K562 (cell line): ENCODE measurements around the gene PRKACB. TPM values are rescaled to one million over a fixed set of nuclear protein-coding genes. Genes with fewer than 3 reads are reported as not detected.

Source experiments
- ATAC-seq: fragments of 200-7000 bp; cut with Tn5 transposase; 3 replicates; pipeline ENCODE4 v1.9.1; 2020; ENCODE audit warnings: moderate library complexity
- BruUV-seq: library from RNA; stranded (reverse); fragments of 400-500 nt; replicated peaks from 2 replicates; lab custom pipeline; 2021; lab: Mats Ljungman, UMichigan
- CTCF ChIA-PET: fragments of 300-600 bp; formaldehyde crosslinking; extraction: SDS; loops from one replicate; lab custom pipeline; 2021; ENCODE audit warnings: low intra/inter-chr PET ratio; lab: Yijun Ruan, JAX
- POLR2A ChIA-PET: fragments of 300-600, 350-650 bp; sonication (Branson Sonifier 250); formaldehyde crosslinking; extraction: SDS; loops from one replicate; lab custom pipeline; 2021; ENCODE audit warnings: antibody characterized with exemption, inconsistent platforms; lab: Yijun Ruan, JAX
- DNase-seq, 4 experiments: peaks; one replicate each; pipeline versions ENCODE4 v3.0.0 to v3.0.0-alpha.2; 2011 to 2018; ENCODE audit warnings: low spot score in 3 of 4, mixed read lengths in 3 of 4; ENCODE audit errors: extremely low read depth in 1 of 4
- FAIRE-seq: peaks from 2 replicates; lab custom pipeline; 2011; peaks lifted over from hg19 to GRCh38; lab: Jason Lieb, UNC
- H2AFZ ChIP-seq: 2 replicates; pipeline ENCODE4 v1.6.0; 2011; ENCODE audit warnings: low read depth, low read length, control low read depth, inconsistent platforms
- H3K27ac ChIP-seq: fragments of 200-600 bp; 3 replicates; pipeline ENCODE4 v1.8.0; 2011; ENCODE audit warnings: low read depth, mild to moderate bottlenecking, control low read depth, inconsistent platforms, low read length, moderate library complexity, mixed read lengths; ENCODE audit errors: extremely low read depth
- H3K27me3 ChIP-seq, 2 experiments: fragments of 300-600 bp in 1 of 2; 2 replicates in 1 of 2; 3 replicates in 1 of 2; pipeline versions ENCODE4 v1.6.0 to v1.8.0; 2011; ENCODE audit warnings: inconsistent platforms in 2 of 2, low read length in 2 of 2, mild to moderate bottlenecking in 1 of 2, mixed read lengths in 1 of 2, moderate library complexity in 1 of 2; ENCODE audit not compliant: control insufficient read depth in 2 of 2, insufficient read depth in 2 of 2
- H3K36me3 ChIP-seq: fragments of 300-600 bp; 3 replicates; pipeline ENCODE4 v1.8.0; 2011; ENCODE audit warnings: mild to moderate bottlenecking, low read length, inconsistent platforms; ENCODE audit not compliant: control insufficient read depth, insufficient read depth
- H3K4me1 ChIP-seq, 2 experiments: fragments of 200-600 bp in 1 of 2; replicated peaks in 1 of 2; 2 replicates in 1 of 2; 3 replicates in 1 of 2; pipeline versions ENCODE4 v1.5.1 to v1.8.0; 2011; ENCODE audit warnings: inconsistent platforms in 2 of 2, low read length in 2 of 2, mild to moderate bottlenecking in 1 of 2, mixed read lengths in 1 of 2, moderate library complexity in 1 of 2; ENCODE audit not compliant: control insufficient read depth in 2 of 2, insufficient read depth in 2 of 2
- H3K4me2 ChIP-seq: 2 replicates; pipeline ENCODE4 v1.6.1; 2011; ENCODE audit warnings: low read length, control low read depth, inconsistent platforms, mixed read lengths; ENCODE audit not compliant: insufficient read depth
- H3K4me3 ChIP-seq: fragments of 200-600 bp; sonication (generic), shearing (Covaris generic); 2 replicates; pipeline ENCODE4 v1.5.1; 2016; ENCODE audit warnings: control low read depth, inconsistent platforms
- H3K79me2 ChIP-seq: fragments of 200-600 bp; 3 replicates; pipeline ENCODE4 v1.8.0; 2011; ENCODE audit warnings: low read length, inconsistent platforms; ENCODE audit not compliant: control insufficient read depth, insufficient read depth
- H3K9ac ChIP-seq, 2 experiments: 2 replicates each; pipeline versions ENCODE4 v1.6.0 to v1.6.1; 2011; ENCODE audit warnings: low read depth in 2 of 2, low read length in 2 of 2, control low read depth in 1 of 2, inconsistent platforms in 1 of 2, mild to moderate bottlenecking in 1 of 2, mixed read lengths in 1 of 2; ENCODE audit not compliant: insufficient read depth in 1 of 2
- H3K9me1 ChIP-seq: one replicate; pipeline ENCODE4 v1.6.0; 2011; ENCODE audit warnings: inconsistent platforms, mild to moderate bottlenecking, low read length, moderate library complexity; ENCODE audit not compliant: control insufficient read depth, insufficient read depth
- H3K9me3 ChIP-seq: replicated peaks from 2 replicates; pipeline ENCODE4 v1.5.1; 2011; ENCODE audit warnings: low read depth, low read length, inconsistent platforms; ENCODE audit not compliant: control insufficient read depth, insufficient read depth
- H4K20me1 ChIP-seq: replicated peaks from 2 replicates; pipeline ENCODE4 v1.6.1; 2011; ENCODE audit warnings: low read length, inconsistent platforms, mixed read lengths; ENCODE audit not compliant: control insufficient read depth, insufficient read depth
- BDP1 ChIP-seq: IDR thresholded peaks from 3 replicates; pipeline ENCODE4 v1.6.1; 2011; ENCODE audit not compliant: insufficient read length, insufficient read depth
- CREB1 ChIP-seq, 2 experiments: sonication (generic) in 1 of 2; formaldehyde crosslinking in 1 of 2; IDR thresholded peaks; 2 replicates each; pipeline versions ENCODE4 v1.6.1 to v1.8.0; 2012 to 2022; ENCODE audit warnings: inconsistent platforms in 1 of 2, mild to moderate bottlenecking in 1 of 2, missing genetic modification reagents in 1 of 2, moderate library complexity in 1 of 2
- CXXC5 ChIP-seq: fragments of 250-450 bp; sonication (Bioruptor Pico); IDR thresholded peaks from 2 replicates; pipeline ENCODE4 v1.8.0; 2022; ENCODE audit warnings: inconsistent platforms, mild to moderate bottlenecking, moderate library complexity
- ESRRB ChIP-seq: fragments of 250-450 bp; sonication (Bioruptor Pico); IDR thresholded peaks from 2 replicates; pipeline ENCODE4 v1.5.0; 2020; ENCODE audit warnings: mild to moderate bottlenecking, moderate library complexity, borderline replicate concordance
- KDM4B ChIP-seq, 2 experiments: fragments of 450-650 bp in 1 of 2; sonication (generic) in 1 of 2; IDR thresholded peaks; 2 replicates each; pipeline ENCODE4 v1.6.1; 2016 to 2017; ENCODE audit warnings: borderline replicate concordance in 2 of 2, antibody characterized with exemption in 1 of 2, low read depth in 1 of 2, mild to moderate bottlenecking in 1 of 2
- LEF1 ChIP-seq: fragments of 450-650 bp; IDR thresholded peaks from 2 replicates; pipeline ENCODE4 v1.6.1; 2016; ENCODE audit warnings: mild to moderate bottlenecking
- NR2C1 ChIP-seq, 2 experiments: fragments of 450-650 bp; IDR thresholded peaks; 2 replicates each; pipeline ENCODE4 v1.6.1; 2017; ENCODE audit warnings: mild to moderate bottlenecking in 2 of 2, antibody characterized with exemption in 1 of 2, inconsistent platforms in 1 of 2, missing compliant biosample characterization in 1 of 2, missing genetic modification characterization in 1 of 2
- POLR2G ChIP-seq: fragments of 200-400 bp; formaldehyde crosslinking; IDR thresholded peaks from 2 replicates; pipeline ENCODE4 v1.6.1; 2017; ENCODE audit warnings: low read depth, mild to moderate bottlenecking, antibody characterized with exemption, low read length, moderate library complexity
- RBM34 ChIP-seq: fragments of 200-400 bp; formaldehyde crosslinking; IDR thresholded peaks from 2 replicates; pipeline ENCODE4 v1.6.1; 2018; ENCODE audit warnings: low read length, borderline replicate concordance; ENCODE audit not compliant: insufficient read depth
- SP2 ChIP-seq: IDR thresholded peaks from 2 replicates; pipeline ENCODE4 v1.6.1; 2011; ENCODE audit warnings: mild to moderate bottlenecking, low read depth, low read length, moderate library complexity; ENCODE audit not compliant: poor library complexity, severe bottlenecking; ENCODE audit errors: extremely low read depth
- TEAD1 ChIP-seq, 2 experiments: fragments of 450-650 bp in 1 of 2; sonication (generic) in 1 of 2; formaldehyde crosslinking; IDR thresholded peaks; 2 replicates each; pipeline versions ENCODE4 v1.4.0 to v1.8.0; 2020 to 2022; ENCODE audit warnings: mild to moderate bottlenecking in 2 of 2, missing genetic modification reagents in 1 of 2
- WGBS: fragments of 100-300 bp; shearing (Covaris generic); methylation state at CpG from one replicate; pipeline ENCODE4 v1.1.6; 2016; ENCODE audit warnings: low coverage, mixed read lengths; ENCODE audit not compliant: insufficient coverage; ENCODE audit errors: missing lambda C conversion rate; 5-methylcytosine and 5-hydroxymethylcytosine counted together
- in situ Hi-C: fragments of 300-500 bp; cut with MboI; formaldehyde crosslinking; loops from 4 replicates; pipeline ENCODE4 v1.15.0; 2018; ENCODE audit warnings: inconsistent platforms, mixed read lengths
- intact Hi-C: fragments of 100-400 bp; cut with micrococcal nuclease; formaldehyde crosslinking; loops from 2 replicates; pipeline ENCODE4 v1.14.2; 2022
- polyA plus RNA-seq, 8 experiments: library from polyadenylated mRNA; depleted of rRNA in 4 of 8; stranded (reverse) in 5 of 8; unstranded in 3 of 8; fragments of >200 nt; fragmentation: Nextera tagmentation in 2 of 8; fragmentation: Illumina TruSeq in 1 of 8; extraction: Ambion mirVana in 2 of 8; extraction: Trizol in 1 of 8; gene quantifications; 2 replicates each; pipeline versions ENCODE4 v1.2.1 to v1.2.3, GENCODE V29; 2011 to 2014; ENCODE audit warnings: inconsistent platforms in 1 of 8, missing spikeins in 1 of 8
- total RNA-seq, 7 experiments: library from RNA; depleted of rRNA in 6 of 7; stranded (reverse); fragments of >200 nt in 6 of 7; fragmentation: Illumina TruSeq in 2 of 7; extraction: Trizol in 2 of 7; gene quantifications; 2 replicates each; pipeline versions ENCODE4 v1.2.1 to v1.2.3, GENCODE V29; 2011 to 2021; ENCODE audit warnings: low replicate concordance in 1 of 7
- TF ChIP-seq, protein P1 (sequence below): fragments of 250-450 bp; sonication (Bioruptor Pico); IDR thresholded peaks from 2 replicates; pipeline ENCODE4 v1.4.0; 2020; ENCODE audit warnings: borderline replicate concordance
- TF ChIP-seq, protein P2 (sequence below): sonication (generic); formaldehyde crosslinking; IDR thresholded peaks from 2 replicates; pipeline ENCODE4 v1.8.0; 2022; ENCODE audit warnings: mild to moderate bottlenecking, missing genetic modification reagents
- TF ChIP-seq, protein P3 (sequence below): conservative IDR thresholded peaks from 2 replicates; pipeline ENCODE4 v1.6.1; 2011; ENCODE audit warnings: low read depth, mild to moderate bottlenecking, low read length; ENCODE audit not compliant: control insufficient read depth
- TF ChIP-seq, protein P4 (sequence below): fragments of 450-650 bp; formaldehyde crosslinking; IDR thresholded peaks from 2 replicates; pipeline ENCODE4 v1.4.0; 2022; ENCODE audit warnings: mild to moderate bottlenecking, moderate library complexity

PRKACB gene
- total and polyA plus RNA-seq, 9 of the 15 experiments (the other 6 are each of a cell fraction or from before 2014, with no cell fraction given): 1.1 to 5.2 (median 2.8) TPM

DNA sequence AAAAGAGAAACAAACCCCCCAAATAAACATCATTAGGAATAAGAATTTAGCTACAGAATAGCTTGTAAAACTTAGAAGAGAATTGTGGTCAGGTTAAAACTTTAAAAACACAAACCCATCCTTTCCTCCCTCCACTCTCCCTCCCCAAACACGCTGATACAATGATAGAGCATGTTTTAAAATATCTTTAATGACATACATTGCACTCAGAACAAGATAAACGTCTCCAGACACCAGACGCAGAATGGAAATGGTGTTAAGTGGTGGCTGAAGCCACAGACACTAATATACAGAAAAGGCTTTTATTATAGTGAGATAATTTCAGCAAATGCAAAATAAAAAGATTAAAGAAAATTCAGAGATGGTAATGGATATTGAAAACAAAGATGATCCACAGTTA is 98.6 kb downstream of the PRKACB start:
- Histone ChIP-seq H3K27me3 (no peaks in the 10 kb centered on the region), H2AFZ (no peak overlapping the region), H3K4me2 (no peak overlapping the region), H3K4me1 (no peaks in the 10 kb centered on the region; a peak in 2 of 5 replicates), H3K79me2 (no peaks in the 10 kb centered on the region), H3K9ac (no peak overlapping the region), H3K36me3 (no peaks in the 10 kb centered on the region), H3K4me3 (no peak overlapping the region), H3K9me3 (no peaks in the 10 kb centered on the region), H3K9me1 (no peaks in the 10 kb centered on the region), H3K27ac (no peak overlapping the region), H4K20me1 (no peaks in the 10 kb centered on the region)
- intact Hi-C loops: no loop called here
- ChIA-PET POLR2A (no interaction called here), CTCF (no interaction called here)
- in situ Hi-C loops: no loop called here
- WGBS: 3% methylated on average over 3 of the region's 3 CpGs
- FAIRE-seq: no peak
- no TSS peak for BruUV-seq
- no peak for DNase-seq
- no peak for ATAC-seq
- TF ChIP-seq ESRRB (CRISPR knock-in tag) (no peak), KDM4B (IDR thresholded peaks at IDR 0.05; ENCODE audit: borderline replicate concordance in 2 of 2, low read depth in 1 of 2) (no peak), CREB1 (IDR thresholded peaks at IDR 0.05) (no peak), CREB1 (CRISPR knock-in tag; IDR thresholded peaks at IDR 0.05) (no peak), NR2C1 (IDR thresholded peaks at IDR 0.05) (no peak), NR2C1 (tag; IDR thresholded peaks at IDR 0.05) (no peak), SP2 (no peak), BDP1 (no peak), CXXC5 (CRISPR knock-in tag) (no peak), RBM34 (no peak), POLR2G (no peak), TEAD1 (CRISPR knock-in tag; IDR thresholded peaks at IDR 0.05) (no peak), LEF1 (no peak)
- TF ChIP-seq, protein P1, sequence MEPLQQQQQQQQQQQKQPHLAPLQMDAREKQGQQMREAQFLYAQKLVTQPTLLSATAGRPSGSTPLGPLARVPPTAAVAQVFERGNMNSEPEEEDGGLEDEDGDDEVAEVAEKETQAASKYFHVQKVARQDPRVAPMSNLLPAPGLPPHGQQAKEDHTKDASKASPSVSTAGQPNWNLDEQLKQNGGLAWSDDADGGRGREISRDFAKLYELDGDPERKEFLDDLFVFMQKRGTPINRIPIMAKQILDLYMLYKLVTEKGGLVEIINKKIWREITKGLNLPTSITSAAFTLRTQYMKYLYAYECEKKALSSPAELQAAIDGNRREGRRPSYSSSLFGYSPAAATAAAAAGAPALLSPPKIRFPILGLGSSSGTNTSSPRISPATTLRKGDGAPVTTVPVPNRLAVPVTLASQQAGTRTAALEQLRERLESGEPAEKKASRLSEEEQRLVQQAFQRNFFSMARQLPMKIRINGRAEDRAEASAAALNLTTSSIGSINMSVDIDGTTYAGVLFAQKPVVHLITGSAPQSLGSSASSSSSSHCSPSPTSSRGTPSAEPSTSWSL (CRISPR knock-in tag): no peak
- TF ChIP-seq, protein P2, sequence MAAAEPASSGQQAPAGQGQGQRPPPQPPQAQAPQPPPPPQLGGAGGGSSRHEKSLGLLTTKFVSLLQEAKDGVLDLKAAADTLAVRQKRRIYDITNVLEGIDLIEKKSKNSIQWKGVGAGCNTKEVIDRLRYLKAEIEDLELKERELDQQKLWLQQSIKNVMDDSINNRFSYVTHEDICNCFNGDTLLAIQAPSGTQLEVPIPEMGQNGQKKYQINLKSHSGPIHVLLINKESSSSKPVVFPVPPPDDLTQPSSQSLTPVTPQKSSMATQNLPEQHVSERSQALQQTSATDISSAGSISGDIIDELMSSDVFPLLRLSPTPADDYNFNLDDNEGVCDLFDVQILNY (CRISPR knock-in tag): no peak
- TF ChIP-seq, protein P3, sequence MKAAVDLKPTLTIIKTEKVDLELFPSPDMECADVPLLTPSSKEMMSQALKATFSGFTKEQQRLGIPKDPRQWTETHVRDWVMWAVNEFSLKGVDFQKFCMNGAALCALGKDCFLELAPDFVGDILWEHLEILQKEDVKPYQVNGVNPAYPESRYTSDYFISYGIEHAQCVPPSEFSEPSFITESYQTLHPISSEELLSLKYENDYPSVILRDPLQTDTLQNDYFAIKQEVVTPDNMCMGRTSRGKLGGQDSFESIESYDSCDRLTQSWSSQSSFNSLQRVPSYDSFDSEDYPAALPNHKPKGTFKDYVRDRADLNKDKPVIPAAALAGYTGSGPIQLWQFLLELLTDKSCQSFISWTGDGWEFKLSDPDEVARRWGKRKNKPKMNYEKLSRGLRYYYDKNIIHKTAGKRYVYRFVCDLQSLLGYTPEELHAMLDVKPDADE: no peak
- TF ChIP-seq, protein P4, sequence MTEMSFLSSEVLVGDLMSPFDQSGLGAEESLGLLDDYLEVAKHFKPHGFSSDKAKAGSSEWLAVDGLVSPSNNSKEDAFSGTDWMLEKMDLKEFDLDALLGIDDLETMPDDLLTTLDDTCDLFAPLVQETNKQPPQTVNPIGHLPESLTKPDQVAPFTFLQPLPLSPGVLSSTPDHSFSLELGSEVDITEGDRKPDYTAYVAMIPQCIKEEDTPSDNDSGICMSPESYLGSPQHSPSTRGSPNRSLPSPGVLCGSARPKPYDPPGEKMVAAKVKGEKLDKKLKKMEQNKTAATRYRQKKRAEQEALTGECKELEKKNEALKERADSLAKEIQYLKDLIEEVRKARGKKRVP (CRISPR knock-in tag): no peak
